ENCODE measurements around the gene CTU1. TPM values are rescaled to one million over a fixed set of nuclear protein-coding genes. Genes with fewer than 3 reads are reported as not detected.

Gene CTU1
- total RNA-seq, 1 experiment from 2014 or later: 12.7 TPM

- Mint-ChIP-seq H3K36me3 (ENCODE audit: insufficient read depth, unreplicated experiment) (no peaks in the 10 kb centered on the region), H3K4me3 (ENCODE audit: unreplicated experiment) (no peak overlapping the region), H3K4me1 (ENCODE audit: insufficient read depth, unreplicated experiment) (no peaks in the 10 kb centered on the region), H3K27me3 (ENCODE audit: insufficient read depth, unreplicated experiment) (no peaks in the 10 kb centered on the region), H3K9me3 (ENCODE audit: unreplicated experiment) (peaks cover 21% of the 10 kb centered on the region), H3K27ac (ENCODE audit: low read depth, unreplicated experiment) (no peak overlapping the region)
- no TSS peak for BruUV-seq (replicated peaks)
- POLR2A ChIA-PET: interaction anchor here (0.5 kb wide), 1 partner anchor 69 kb away, joined by 3 read pairs; no protein-coding TSS in a partner anchor
- intact Hi-C loops (cut with micrococcal nuclease): no loop called here
- no peak for DNase-seq (ENCODE audit: unreplicated experiment)
- no peak for TF ChIP-seq CTCF (IDR thresholded peaks at IDR 0.05; ENCODE audit: unreplicated experiment)
- CTCF ChIA-PET: interaction anchor here (0.6 kb wide), 2 partner anchors 26 to 30 kb away, joined by 3 read pairs; no protein-coding TSS in a partner anchor
These were observed 37.7 kb downstream of the CTU1 start for GRCh38 chr19:51070334-51071094.

GRCh38 chr19:51066393-51067186, 41.6 kb downstream of the CTU1 start:
- CTCF ChIA-PET: interaction anchor here (0.6 to 1.1 kb wide), 3 partner anchors 30 to 591 kb away, joined by 3 to 5 read pairs (median 3); no protein-coding TSS in a partner anchor
- POLR2A ChIA-PET: interaction anchor here (0.7 to 1.0 kb wide), 2 partner anchors 16 to 24 kb away, joined by 3 to 4 read pairs; no protein-coding TSS in a partner anchor

GRCh38 chr19:51065221-51065960, 42.8 kb downstream of the CTU1 start:
- Mint-ChIP-seq H3K27ac (ENCODE audit: low read depth, unreplicated experiment) (no peak overlapping the region), H3K4me1 (ENCODE audit: insufficient read depth, unreplicated experiment) (no peaks in the 10 kb centered on the region), H3K4me3 (ENCODE audit: unreplicated experiment) (no peak overlapping the region), H3K36me3 (ENCODE audit: insufficient read depth, unreplicated experiment) (no peaks in the 10 kb centered on the region), H3K27me3 (ENCODE audit: insufficient read depth, unreplicated experiment) (no peaks in the 10 kb centered on the region), H3K9me3 (ENCODE audit: unreplicated experiment) (peaks cover 27% of the 10 kb centered on the region)
- DNase-seq (ENCODE audit: unreplicated experiment): no peak
- no TSS peak for BruUV-seq (replicated peaks)
- intact Hi-C loops (cut with micrococcal nuclease): no loop called here
- TF ChIP-seq CTCF (IDR thresholded peaks at IDR 0.05; ENCODE audit: unreplicated experiment): no peak
- POLR2A ChIA-PET: interaction anchor here (0.6 kb wide), 1 partner anchor 1137 kb away, joined by 3 read pairs; no protein-coding TSS in a partner anchor
- CTCF ChIA-PET: interaction anchor here (0.6 to 1.1 kb wide), 3 partner anchors 31 to 842 kb away, joined by 3 to 5 read pairs (median 3); no protein-coding TSS in a partner anchor

More at GRCh38 chr19:51066393-51067186, 41.6 kb downstream of the CTU1 start:
- BruUV-seq (replicated peaks): no TSS peak
- Mint-ChIP-seq H3K4me1 (ENCODE audit: insufficient read depth, unreplicated experiment) (no peaks in the 10 kb centered on the region), H3K36me3 (ENCODE audit: insufficient read depth, unreplicated experiment) (no peaks in the 10 kb centered on the region), H3K9me3 (ENCODE audit: unreplicated experiment) (peaks cover 17% of the 10 kb centered on the region), H3K27me3 (ENCODE audit: insufficient read depth, unreplicated experiment) (no peaks in the 10 kb centered on the region), H3K4me3 (ENCODE audit: unreplicated experiment) (no peak overlapping the region), H3K27ac (ENCODE audit: low read depth, unreplicated experiment) (no peak overlapping the region)
- no peak for DNase-seq (ENCODE audit: unreplicated experiment)
- intact Hi-C loops (cut with micrococcal nuclease): no loop called here
- TF ChIP-seq CTCF (IDR thresholded peaks at IDR 0.05; ENCODE audit: unreplicated experiment): no peak

All from MCF 10A (cell line).